ENCODE measurements around the gene LNX2.

DNA sequence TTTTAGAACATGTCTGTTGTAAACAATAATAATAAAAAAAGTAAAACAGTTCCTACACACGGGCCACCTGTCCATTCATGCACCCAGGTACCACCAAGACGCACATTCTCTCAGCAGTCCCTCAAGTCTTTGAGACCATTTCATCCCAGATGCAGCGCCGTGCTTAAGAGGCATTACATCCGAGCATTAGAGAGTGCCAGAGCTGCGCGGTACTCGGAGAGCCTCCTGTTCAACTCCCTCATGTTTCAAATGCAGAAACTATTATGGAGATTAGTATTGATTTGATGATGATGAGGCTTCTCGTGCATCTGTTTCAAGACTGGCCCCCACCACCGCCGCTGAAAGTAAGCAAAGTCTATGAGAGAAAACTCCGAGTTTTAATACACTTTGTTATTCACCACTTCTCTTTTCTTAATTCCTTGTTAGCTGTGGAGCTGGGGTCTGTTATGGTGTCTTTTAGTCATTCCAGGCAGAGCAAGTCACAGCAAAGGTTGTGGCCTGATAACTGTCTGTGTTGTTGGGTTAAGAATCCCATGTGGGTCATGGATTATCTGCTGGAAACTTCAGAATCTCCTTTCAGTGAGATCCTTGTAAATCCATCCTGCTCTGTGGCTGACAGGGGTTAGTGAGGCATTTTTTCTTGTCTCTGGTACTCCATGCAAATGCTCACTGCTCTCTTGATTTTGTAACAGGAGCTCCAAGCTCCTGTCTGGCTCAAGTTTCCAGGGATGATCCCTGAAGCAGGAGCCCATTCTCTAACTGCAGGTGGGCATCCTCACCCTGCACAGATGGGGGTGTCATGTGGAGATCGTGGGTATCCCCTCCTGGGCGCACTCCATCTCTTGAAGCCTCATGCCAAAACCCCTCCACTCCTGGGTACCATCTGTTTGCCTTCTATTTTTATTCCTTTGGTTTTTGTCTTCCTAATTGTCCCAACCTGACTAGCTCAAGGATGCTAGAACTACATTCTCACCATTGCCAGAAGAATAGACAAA, 95.1 kb downstream of the LNX2 start:
- TF ChIP-seq, protein P1, sequence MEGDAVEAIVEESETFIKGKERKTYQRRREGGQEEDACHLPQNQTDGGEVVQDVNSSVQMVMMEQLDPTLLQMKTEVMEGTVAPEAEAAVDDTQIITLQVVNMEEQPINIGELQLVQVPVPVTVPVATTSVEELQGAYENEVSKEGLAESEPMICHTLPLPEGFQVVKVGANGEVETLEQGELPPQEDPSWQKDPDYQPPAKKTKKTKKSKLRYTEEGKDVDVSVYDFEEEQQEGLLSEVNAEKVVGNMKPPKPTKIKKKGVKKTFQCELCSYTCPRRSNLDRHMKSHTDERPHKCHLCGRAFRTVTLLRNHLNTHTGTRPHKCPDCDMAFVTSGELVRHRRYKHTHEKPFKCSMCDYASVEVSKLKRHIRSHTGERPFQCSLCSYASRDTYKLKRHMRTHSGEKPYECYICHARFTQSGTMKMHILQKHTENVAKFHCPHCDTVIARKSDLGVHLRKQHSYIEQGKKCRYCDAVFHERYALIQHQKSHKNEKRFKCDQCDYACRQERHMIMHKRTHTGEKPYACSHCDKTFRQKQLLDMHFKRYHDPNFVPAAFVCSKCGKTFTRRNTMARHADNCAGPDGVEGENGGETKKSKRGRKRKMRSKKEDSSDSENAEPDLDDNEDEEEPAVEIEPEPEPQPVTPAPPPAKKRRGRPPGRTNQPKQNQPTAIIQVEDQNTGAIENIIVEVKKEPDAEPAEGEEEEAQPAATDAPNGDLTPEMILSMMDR (conservative IDR thresholded peaks at IDR 0.05 in 1 of 2, IDR thresholded peaks at IDR 0.05 in 1 of 2; ENCODE audit: extremely low read depth in 1 of 2, insufficient read depth in 1 of 2, low read depth in 1 of 2, low read length in 2 of 2), result no peak
- TF ChIP-seq EZH2 (IDR thresholded peaks at IDR 0.05; ENCODE audit: borderline replicate concordance, low read length), result no peak

Measured in mammary epithelial cell (primary cell).